SJCRH30 (cell line): ENCODE data around the gene PQBP1. TPM values are rescaled to one million over a fixed set of nuclear protein-coding genes. Genes with fewer than 3 reads are reported as not detected.

Experiments
- DNase-seq, 2 experiments: peaks; one replicate each; pipeline ENCODE4 v3.0.0-alpha.2; 2015 to 2020
- H3K27ac ChIP-seq: fragments of 250-450 bp; sonication (Bioruptor Pico); 2 replicates; pipeline ENCODE4 v1.5.1; 2020; ENCODE audit warnings: mild to moderate bottlenecking, moderate library complexity
- H3K27me3 ChIP-seq: fragments of 250-450 bp; sonication (Bioruptor Pico); 2 replicates; pipeline ENCODE4 v1.5.1; 2020; ENCODE audit warnings: mild to moderate bottlenecking, moderate library complexity
- H3K36me3 ChIP-seq: fragments of 250-450 bp; sonication (Bioruptor Pico); 2 replicates; pipeline ENCODE4 v1.5.1; 2020; ENCODE audit warnings: mild to moderate bottlenecking, moderate library complexity
- H3K4me1 ChIP-seq: fragments of 250-450 bp; sonication (Bioruptor Pico); 2 replicates; pipeline ENCODE4 v1.5.1; 2020; ENCODE audit warnings: mild to moderate bottlenecking, moderate library complexity
- H3K4me3 ChIP-seq: fragments of 250-450 bp; sonication (Bioruptor Pico); 2 replicates; pipeline ENCODE4 v1.5.1; 2020; ENCODE audit warnings: mild to moderate bottlenecking, moderate library complexity
- H3K9me3 ChIP-seq: fragments of 250-450 bp; sonication (Bioruptor Pico); replicated peaks from 2 replicates; pipeline ENCODE4 v1.5.1; 2020; ENCODE audit warnings: mild to moderate bottlenecking, moderate library complexity
- total RNA-seq: library from RNA; depleted of rRNA; stranded (reverse); fragments of >200 nt; shearing (Covaris generic); gene quantifications from 2 replicates; pipeline ENCODE4 v1.2.3, GENCODE V29; 2014

PQBP1 gene
- total RNA-seq, 1 experiment from 2014 or later, result 52.3 TPM

GRCh38 chrX:48910926-48911411, 13.2 kb downstream of the PQBP1 start:
- no peaks in the 10 kb centered on the region for H3K4me1 ChIP-seq
- no peaks in the 10 kb centered on the region for H3K9me3 ChIP-seq
- H3K27me3 ChIP-seq, result no peaks in the 10 kb centered on the region
- peak overlapping the region; percentile 68 for H3K4me3 ChIP-seq
- no peaks in the 10 kb centered on the region for H3K36me3 ChIP-seq
- DNase-seq, result no peak
- peak overlapping the region; percentile 10 for H3K27ac ChIP-seq

GRCh38 chrX:48911412-48912182, 13.9 kb downstream of the PQBP1 start, which contains the start of gene SLC35A2:
SLC35A2 (minus strand) TSS chrX:48911646; CDS start chrX:48911636, 10 bp downstream.
- H3K27me3 ChIP-seq, result no peaks in the 10 kb centered on the region
- H3K4me1 ChIP-seq, result no peaks in the 10 kb centered on the region
- no peaks in the 10 kb centered on the region for H3K9me3 ChIP-seq
- H3K4me3 ChIP-seq, result peak within 1 kb of the TSS; percentile 68
- peak within 1 kb of the TSS; percentile 10 for H3K27ac ChIP-seq
- DNase-seq, result peak; percentile 47 to 59
- no peaks in the 10 kb centered on the region for H3K36me3 ChIP-seq

GRCh38 chrX:48913605-48914366, 16.1 kb downstream of the PQBP1 start:
- Histone ChIP-seq H3K9me3 (no peaks in the 10 kb centered on the region), H3K4me3 (no peak overlapping the region), H3K4me1 (peaks cover 3% of the 10 kb centered on the region; the same call in 1 of the 2 replicates), H3K27ac (no peak overlapping the region), H3K36me3 (no peaks in the 10 kb centered on the region), H3K27me3 (no peaks in the 10 kb centered on the region)
- no peak for DNase-seq

- Histone ChIP-seq H3K27me3 (no peaks in the 10 kb centered on the region), H3K36me3 (no peaks in the 10 kb centered on the region), H3K4me3 (no peak overlapping the region), H3K9me3 (no peaks in the 10 kb centered on the region), H3K27ac (no peak overlapping the region), H3K4me1 (peaks cover 3% of the 10 kb centered on the region; the same call in 1 of the 2 replicates)
- DNase-seq, result no peak
These were observed 17.1 kb downstream of the PQBP1 start for GRCh38 chrX:48914593-48915493.

GRCh38 chrX:48917139-48918001, 19.6 kb downstream of the PQBP1 start:
- Histone ChIP-seq H3K4me1 (peaks cover 3% of the 10 kb centered on the region; the same call in 1 of the 2 replicates), H3K36me3 (no peaks in the 10 kb centered on the region), H3K27ac (no peak overlapping the region), H3K27me3 (no peaks in the 10 kb centered on the region), H3K4me3 (no peak overlapping the region), H3K9me3 (no peaks in the 10 kb centered on the region)
- peak; percentile 79 to 86 for DNase-seq

GRCh38 chrX:48918301-48918642, 20.5 kb downstream of the PQBP1 start:
- H3K27ac ChIP-seq, result no peak overlapping the region
- peak overlapping the region; percentile 67 for H3K4me3 ChIP-seq
- no peaks in the 10 kb centered on the region for H3K27me3 ChIP-seq
- no peaks in the 10 kb centered on the region for H3K9me3 ChIP-seq
- no peak for DNase-seq
- peaks cover 3% of the 10 kb centered on the region; the same call in 1 of the 2 replicates for H3K4me1 ChIP-seq
- H3K36me3 ChIP-seq, result no peaks in the 10 kb centered on the region

GRCh38 chrX:48918643-48919340, 21.1 kb downstream of the PQBP1 start, which contains the start of gene PIM2:
PIM2 (minus strand) TSS chrX:48919024; CDS start chrX:48918834, 190 bp downstream.
- Histone ChIP-seq H3K27ac (no peak within 1 kb of the TSS), H3K9me3 (no peaks in the 10 kb centered on the region), H3K36me3 (no peaks in the 10 kb centered on the region), H3K4me3 (peak within 1 kb of the TSS; percentile 67), H3K4me1 (peaks cover 3% of the 10 kb centered on the region; the same call in 1 of the 2 replicates), H3K27me3 (no peaks in the 10 kb centered on the region)
- peak; percentile 89 for DNase-seq

- no peak for DNase-seq
- Histone ChIP-seq H3K4me1 (peaks cover 3% of the 10 kb centered on the region; the same call in 1 of the 2 replicates), H3K27ac (no peak overlapping the region), H3K4me3 (peak overlapping the region; percentile 67), H3K36me3 (no peaks in the 10 kb centered on the region), H3K9me3 (no peaks in the 10 kb centered on the region), H3K27me3 (no peaks in the 10 kb centered on the region)
These were observed 21.7 kb downstream of the PQBP1 start for GRCh38 chrX:48919360-48919841.

GRCh38 chrX:48919947-48920717, 22.4 kb downstream of the PQBP1 start:
- no peak for DNase-seq
- no peak overlapping the region for H3K27ac ChIP-seq
- H3K36me3 ChIP-seq, result no peaks in the 10 kb centered on the region
- no peaks in the 10 kb centered on the region for H3K27me3 ChIP-seq
- H3K4me1 ChIP-seq, result peaks cover 3% of the 10 kb centered on the region; the same call in 1 of the 2 replicates
- H3K4me3 ChIP-seq, result no peak overlapping the region
- no peaks in the 10 kb centered on the region for H3K9me3 ChIP-seq

GRCh38 chrX:48920718-48921104, 23.0 kb downstream of the PQBP1 start:
- peaks cover 3% of the 10 kb centered on the region; the same call in 1 of the 2 replicates for H3K4me1 ChIP-seq
- no peaks in the 10 kb centered on the region for H3K9me3 ChIP-seq
- H3K36me3 ChIP-seq, result no peaks in the 10 kb centered on the region
- no peak overlapping the region for H3K4me3 ChIP-seq
- DNase-seq, result no peak
- H3K27me3 ChIP-seq, result no peaks in the 10 kb centered on the region
- no peak overlapping the region for H3K27ac ChIP-seq

- Histone ChIP-seq H3K27ac (no peak overlapping the region), H3K4me3 (no peak overlapping the region), H3K9me3 (no peaks in the 10 kb centered on the region), H3K36me3 (no peaks in the 10 kb centered on the region), H3K27me3 (no peaks in the 10 kb centered on the region), H3K4me1 (no peaks in the 10 kb centered on the region)
- no peak for DNase-seq
These were observed 26.0 kb downstream of the PQBP1 start for GRCh38 chrX:48923771-48924170.

GRCh38 chrX:48924270-48924669, 26.5 kb downstream of the PQBP1 start:
- no peak for DNase-seq
- Histone ChIP-seq H3K36me3 (no peaks in the 10 kb centered on the region), H3K27me3 (no peaks in the 10 kb centered on the region), H3K9me3 (no peaks in the 10 kb centered on the region), H3K27ac (no peak overlapping the region), H3K4me3 (no peak overlapping the region), H3K4me1 (no peaks in the 10 kb centered on the region)
